Measurements from ENCODE around the gene KCNMB3.

GRCh38 chr3:179268400-179269051 lies 17.6 kb upstream of the KCNMB3 start:
- TF ChIP-seq CTCF (IDR thresholded peaks at IDR 0.05) (no peak), POLR2AphosphoS5 (IDR thresholded peaks at IDR 0.05) (no peak), POLR2A (IDR thresholded peaks at IDR 0.05) (no peak)

Data from breast epithelium (tissue), 3 donors.